Cerebellar cortex (tissue), 1 donor: ENCODE data around the gene TANC2.
"Not testable (repeated sequence)": the region's sequence is repeated elsewhere in the genome, so short reads cannot be mapped to it uniquely, and the experiment has no call there.

Experiments
- DNase-seq: peaks from one replicate; pipeline ENCODE4 v3.0.0-alpha.2; 2015; ENCODE audit warnings: low spot score

TANC2 gene

DNA sequence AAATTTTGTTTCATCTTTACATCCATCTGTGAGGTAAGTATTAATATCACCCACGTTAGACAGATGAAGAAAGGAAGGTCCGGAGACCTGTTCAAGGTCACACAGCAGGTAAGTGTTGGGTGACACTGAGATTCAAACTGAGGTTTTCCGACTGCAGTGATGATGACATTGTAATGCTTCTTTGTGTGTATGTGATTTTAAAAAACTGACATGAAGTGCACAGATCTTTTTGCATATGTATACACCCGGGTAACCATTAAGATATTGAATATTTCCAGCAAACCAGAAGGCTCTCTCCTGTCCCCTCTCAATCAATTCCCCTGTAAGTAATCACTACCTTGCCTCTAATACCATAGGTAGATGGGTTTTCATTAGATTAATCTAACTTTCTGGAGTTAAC lies 1.5 kb upstream of the TANC2 start:
- DNase-seq: peak; percentile 2

DNA sequence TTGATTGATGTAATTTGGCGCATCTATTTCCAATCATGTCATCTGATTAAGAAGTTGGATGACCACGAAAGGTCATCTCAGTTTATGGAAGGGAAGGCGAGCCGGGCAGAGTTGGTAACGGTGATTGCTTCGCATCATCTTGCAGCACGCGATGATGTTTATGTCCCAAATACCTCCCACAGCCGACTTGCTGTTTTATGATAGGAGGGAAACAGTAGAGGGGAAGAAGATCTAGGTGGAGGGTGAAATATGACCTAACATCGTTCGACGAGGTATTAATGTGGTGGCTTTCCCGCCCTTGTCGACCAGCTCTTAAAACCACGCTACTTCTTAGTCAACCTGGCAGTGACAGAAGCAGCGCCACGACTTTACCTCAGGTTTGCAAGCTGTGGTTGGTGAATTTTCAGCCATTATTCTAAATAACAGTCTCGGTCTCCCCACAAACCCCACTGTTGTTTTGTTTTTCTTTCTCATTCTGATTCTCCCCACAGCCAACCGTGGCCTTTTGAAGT lies 805 bp upstream of the TANC2 start:
- DNase-seq: peak; percentile 8

DNA sequence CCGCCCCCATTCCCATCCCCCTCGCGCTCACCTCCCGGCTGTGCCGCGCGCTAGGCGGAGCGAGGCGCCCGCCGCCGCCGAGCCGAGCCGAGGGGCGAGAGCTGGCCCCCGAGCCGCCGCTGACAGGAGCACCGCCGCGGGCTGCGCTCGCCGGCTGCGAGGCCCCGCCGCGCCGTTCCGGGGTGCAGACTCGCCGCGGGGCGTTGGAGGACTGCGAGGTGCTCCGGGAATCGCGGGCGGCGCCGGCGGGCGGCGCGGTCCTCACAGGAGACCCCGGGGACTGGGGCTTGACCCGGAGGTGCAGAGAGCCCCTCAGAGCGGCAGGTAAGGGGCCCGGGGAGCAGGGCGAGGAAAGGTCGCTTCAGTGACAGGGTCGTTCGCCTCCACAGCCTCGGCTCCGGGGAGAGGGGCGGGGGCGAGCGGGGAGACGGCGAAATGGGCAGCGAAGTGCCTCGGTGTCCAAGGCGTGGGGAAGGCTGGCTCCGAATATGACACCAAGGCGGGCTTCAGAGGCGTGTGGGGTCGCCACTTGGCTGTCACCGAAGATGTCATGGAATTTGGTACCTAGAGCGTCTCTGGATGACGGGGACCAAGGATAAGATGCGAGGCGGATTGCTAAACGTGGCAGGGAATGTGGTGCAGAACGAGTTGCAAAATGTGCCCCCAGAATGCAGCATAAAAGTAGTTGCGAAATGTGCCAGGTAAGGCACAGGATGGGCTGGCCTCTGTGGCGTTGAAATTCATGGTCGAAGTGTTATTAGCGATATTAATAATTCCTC lies 580 bp downstream of the TANC2 start:
- DNase-seq: peak; percentile 40

DNA sequence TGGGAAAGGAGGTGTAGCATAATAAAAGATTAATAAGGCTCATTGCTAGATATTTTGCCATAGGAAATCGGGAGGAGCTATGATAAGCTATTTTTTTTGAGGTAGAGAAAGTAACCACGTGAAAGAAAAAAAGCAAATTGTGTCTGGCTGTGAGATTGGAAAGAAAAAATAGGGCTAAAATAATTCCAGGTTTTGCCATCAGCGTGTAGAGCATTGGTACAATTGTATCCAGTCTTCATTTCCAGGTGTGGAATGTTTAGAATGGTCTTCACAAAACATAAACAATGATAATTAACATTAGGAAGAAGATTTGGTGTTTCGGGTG lies 1.1 kb downstream of the TANC2 start:
- peak; percentile 14 for DNase-seq

DNA sequence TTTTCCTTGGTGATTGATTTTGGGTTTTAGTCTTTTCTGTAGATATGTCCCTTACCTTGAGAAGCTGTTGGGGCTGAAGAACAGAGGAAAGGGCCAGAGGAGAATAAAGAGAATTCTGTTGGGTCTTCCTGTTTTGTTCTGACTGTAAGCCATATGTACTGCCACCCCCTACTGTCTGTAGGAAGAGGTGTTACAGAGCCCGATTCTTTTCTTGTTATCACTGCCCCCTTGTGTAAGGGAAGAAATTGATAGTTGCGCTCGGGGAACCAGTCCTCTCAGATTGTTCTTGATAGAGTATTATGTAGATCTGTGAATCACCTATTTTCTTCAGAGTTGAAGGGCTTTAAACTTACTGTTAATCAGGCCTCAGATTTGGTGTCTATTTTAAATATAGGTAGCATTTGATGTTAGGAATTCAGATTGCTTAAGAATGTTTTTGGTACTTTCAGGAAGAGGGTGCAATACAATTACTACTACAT lies 2.4 kb downstream of the TANC2 start:
- peak; percentile 73 for DNase-seq

DNA sequence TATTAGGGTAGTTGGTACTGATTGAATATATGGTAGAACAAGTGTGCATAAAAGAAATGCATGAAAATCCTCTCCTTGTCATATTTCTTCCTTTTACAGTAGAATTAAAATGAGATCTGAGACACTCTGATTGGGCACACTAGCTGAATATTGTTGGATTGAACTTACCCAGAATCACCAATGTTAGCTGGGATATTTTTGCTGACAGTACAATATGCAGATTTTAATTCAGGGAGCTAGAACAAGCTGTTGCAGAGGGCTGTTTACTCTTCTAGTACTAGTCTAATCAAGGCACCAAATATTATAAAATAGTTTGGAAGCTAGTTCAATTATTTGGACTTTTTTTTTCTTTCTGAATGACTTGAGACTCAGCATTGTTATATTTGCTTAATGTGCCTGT lies 4.6 kb downstream of the TANC2 start:
- no peak for DNase-seq

DNA sequence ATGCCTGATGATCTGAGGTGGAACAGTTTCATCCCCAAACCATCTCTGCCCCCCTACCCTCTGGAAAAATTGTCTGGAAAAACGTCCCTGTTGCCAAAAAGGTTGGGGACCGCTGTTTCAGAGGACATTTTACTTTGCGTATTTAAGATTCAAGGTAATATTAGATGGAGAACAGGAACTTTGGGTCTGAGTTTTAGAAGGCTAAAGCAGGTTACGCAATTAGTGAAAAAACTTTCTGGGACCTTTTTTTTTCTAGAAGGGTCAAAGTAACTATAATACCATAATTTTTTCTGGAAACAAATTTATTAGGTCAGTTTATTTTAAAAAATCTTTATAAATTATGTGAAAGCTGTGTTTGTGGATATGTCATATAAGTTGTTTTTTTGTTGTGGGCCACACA lies 5.8 kb downstream of the TANC2 start:
- no peak for DNase-seq

DNA sequence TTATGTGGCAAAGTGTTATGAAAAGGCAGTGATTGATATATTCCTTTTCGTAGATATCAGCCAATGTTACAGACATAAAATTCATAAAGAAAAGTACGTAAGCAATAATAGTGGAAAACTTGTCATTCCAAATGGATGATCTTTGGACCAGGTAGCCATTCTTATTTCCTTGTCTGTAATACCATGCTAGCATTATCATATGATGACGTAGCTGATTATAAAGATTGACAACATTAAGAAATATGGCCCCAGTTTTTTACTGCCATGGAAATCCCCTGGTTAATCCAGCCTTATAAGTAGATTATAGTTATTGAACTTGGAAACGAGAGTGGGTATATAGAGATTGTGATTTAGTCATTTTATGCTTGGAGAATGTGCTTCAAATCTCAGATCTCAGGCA lies 8.8 kb downstream of the TANC2 start:
- DNase-seq: no peak

DNA sequence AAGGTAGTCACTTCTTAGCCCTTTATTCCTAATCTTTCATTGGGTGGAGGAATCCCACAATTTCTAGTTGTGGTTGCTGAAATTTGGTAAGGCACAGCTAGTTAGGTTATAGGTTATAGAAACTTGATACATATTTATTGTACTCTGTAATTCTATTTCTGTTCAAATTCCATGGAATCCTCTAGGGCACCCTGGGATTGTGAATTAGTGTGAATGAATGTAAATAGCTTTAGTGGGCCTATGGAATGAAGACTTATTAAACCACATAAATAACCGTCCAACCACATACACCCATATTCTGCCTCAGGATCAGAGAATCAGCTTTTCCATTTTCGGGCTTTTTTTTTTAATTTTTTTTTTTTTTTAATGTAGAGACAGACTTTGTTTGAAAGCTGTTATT lies 9.2 kb downstream of the TANC2 start:
- DNase-seq: no peak

DNA sequence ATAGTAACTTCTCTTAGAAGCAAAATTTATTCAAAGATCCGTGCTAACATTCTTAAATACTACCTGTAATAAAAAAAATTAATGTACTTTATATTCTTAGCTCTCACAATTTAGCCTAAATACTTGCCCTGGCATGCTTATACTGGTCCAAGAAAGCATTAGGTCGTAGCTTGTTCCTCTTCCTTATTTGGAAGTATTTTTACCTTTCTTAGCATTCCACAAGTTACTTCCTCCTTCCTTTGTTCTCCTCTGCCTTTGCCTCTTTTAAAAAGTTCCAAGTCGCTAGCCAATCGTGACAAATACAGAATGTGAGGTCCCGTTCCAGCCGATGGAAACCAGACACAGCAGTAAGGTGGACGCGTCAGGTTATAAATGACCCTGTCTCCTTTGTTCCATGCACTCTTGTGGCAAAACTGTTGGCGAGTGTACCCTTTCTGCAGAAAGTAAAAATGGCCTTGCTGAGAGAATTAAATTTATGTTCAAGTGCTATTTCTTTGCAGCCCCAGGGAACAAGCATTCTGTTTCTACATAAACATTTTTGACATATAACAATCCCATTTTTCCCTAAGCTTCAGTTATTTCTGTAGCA lies 10.7 kb downstream of the TANC2 start:
- not testable (repeated sequence) for DNase-seq

DNA sequence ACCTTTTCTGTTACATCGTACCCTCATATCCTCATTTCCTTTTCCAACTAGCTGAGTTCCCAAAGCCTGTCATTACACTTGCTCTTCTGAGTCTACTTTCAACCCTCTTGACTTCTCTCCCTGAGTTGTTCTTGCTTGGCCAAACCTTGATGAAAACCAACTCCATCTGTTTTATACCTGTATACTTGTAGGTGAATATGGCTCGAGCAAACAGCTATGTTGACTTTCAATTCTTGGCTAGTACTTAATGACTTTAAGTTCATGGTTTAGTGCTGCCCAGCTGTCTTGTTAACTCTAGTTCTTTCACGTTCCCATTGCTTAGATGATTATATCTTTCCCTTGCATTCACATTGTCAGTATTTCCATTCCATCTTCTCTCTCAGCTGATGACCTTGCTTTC lies 14.8 kb downstream of the TANC2 start:
- DNase-seq: no peak

DNA sequence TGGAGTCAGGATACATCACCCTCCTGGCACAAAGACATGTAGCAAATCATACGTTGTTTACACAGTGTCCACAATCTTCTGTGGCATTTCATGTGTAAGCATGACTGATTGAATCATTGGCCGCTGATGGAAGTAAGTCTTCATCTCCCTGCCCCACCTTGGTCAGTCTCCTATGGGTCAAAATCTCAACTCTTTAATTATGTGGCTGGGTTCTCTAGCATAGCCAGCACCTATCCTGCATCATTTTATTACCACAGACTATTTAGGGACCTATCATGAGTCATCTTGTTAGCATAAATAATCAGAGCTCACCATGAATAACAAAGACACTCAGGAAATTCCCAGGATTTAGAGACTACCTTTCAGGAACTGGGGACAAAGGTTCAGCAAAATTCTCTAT lies 15.9 kb downstream of the TANC2 start:
- no peak for DNase-seq

DNA sequence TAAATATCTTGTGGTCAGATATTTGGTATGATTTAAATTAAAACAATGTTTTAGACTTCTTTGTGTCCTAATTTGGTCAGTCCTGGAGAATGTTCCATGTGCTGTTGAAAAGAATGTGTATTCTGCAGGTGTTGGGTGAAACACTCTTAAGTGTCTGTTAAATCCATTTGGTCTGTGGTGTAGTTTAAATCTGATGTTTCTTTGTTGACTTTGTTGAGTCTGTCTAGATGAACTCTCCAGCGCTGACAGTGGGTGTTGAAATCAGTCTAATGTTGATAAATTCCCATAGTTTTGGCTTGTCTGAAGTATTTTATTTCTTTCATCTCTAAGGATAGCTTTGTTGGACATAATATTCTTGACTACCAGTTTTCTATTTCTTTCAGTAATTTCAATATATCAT lies 18.8 kb downstream of the TANC2 start:
- DNase-seq: no peak

DNA sequence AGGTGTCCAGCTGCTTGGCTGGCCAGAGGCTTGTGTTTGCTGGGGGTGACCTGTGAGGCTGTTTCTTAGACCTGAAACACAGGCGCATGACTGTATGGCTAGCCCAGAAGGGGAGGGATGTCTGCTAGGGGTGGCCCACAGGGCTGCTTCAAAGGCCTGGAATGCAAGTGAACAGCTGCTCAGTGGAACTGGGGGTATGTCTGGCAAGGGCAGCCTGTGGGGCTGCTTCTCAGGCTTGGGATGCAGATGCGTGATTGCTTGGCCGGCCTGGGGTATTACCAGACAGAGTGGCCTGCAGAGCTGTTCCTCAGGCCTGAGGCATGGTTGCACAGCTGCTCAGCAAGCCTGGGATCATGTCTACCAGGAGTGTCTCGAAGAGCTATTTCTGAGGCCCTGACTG lies 20.5 kb downstream of the TANC2 start:
- no peak for DNase-seq

DNA sequence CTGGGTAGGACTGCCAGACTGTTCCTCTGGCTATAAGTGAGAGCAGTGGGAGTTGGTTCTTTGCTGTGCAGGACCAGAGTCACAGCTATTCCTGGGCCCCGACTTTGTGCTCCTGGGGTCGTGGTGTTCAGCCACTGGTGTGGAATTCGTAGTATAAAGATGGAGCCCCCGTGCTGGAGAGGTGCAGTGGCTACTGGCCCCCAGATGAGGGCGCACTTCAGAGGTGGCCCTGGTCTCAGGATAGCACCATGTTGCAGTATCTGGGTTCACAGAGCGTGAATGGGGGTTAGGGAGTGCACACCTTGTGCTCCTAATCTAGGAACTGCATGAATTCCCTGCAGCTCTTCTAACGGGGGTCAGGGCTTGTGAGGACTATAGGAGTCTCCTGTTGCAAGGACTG lies 21.1 kb downstream of the TANC2 start:
- no peak for DNase-seq

DNA sequence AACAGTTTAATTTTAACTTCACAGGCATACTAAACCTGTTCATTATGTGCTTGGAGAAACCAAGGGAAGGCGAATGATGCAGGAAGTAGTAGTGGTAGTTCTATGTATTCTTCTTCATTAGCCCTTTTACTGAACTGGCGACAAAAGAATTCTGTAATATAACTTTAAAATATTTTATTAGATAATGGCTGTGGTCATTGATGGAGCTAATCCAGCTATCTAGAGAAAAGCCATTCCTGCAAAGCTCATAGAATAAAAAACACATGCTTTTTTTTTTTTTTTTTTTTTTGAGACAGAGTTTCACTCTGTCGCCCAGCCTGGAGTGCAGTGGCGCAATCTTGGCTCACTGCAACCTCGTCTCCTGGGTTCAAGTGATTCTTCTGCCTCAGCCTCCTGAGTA lies 23.5 kb downstream of the TANC2 start:
- DNase-seq: no peak

DNA sequence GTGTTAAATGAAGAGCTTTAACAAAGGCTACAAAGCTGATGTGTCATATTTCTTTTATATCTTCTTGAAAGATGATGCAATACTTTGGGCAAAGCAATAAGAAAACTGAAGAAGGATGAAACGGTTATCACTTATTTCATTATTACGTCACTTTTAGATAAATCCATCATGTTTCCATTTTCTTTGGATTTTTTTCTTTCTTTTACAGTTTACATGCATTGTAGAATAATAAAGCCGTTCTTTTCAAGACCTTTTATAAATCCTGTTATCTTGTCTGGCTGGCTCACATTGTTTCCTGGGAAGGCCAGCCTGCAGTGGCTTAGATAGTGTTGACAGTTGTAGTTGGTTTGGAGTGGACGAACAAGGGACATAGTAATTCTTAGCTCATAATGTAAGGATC lies 28.9 kb downstream of the TANC2 start:
- no peak for DNase-seq

DNA sequence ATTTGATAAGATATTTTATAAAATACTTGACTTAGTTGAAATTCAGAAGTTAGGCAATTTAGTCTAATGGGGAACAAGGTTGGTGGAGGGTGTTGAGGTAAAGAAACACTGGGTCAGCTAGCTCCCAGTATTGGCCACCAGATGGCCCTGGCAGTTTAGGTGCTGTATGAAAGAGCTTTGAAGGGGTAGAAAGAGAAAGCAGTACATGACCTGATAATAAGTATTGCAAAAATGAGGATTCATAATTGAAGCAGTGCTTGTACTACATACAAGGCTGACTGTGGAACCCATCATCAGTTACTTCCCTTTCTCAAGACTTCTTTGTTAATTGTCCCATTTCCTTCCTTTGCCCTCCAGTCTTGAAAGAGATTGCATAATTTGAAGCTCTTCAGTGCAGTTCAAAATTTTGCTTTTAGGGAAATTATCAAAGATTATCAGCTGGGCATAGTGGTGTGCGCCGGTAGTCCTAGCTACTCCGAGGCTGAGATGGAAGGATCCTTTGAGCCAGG lies 29.4 kb downstream of the TANC2 start:
- DNase-seq: peak; percentile 16

DNA sequence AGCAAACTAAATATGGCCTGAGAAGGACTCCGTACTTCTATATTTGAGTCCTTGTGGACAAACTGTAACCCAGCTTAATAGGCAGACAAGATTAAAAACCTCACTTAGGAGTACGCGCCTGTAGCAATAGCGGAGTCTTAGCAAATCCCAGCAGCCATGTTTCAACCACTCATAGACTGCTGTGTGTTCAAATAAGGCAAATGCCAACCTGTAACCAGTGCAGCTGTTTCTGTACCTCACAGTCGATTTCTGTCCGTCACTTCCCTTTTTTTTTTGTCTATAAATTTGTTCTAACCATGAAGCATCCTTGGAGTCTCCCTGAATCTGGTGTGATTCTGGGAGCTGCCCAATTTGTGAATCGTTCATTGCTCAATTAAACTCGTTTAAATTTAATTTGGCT lies 30.2 kb downstream of the TANC2 start:
- no peak for DNase-seq

DNA sequence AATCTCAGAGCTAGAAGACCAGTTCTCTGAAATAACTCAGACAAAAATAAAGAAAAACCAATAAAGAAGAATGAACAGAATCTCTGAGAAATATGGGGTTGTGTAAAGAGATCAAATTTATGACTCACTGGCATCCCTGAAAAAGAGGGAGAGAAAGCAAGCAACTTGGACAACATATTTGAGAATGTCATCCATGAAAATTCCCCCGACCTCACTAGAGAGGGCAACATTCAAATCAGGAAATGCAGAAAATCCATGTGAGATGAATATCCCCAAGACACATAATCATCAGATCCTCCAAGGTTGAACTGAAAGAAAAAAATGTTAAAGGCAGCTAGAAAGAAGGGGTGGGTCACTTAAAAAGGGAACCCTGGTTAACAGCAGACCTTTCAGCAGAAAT lies 32.1 kb downstream of the TANC2 start:
- DNase-seq: no peak

DNA sequence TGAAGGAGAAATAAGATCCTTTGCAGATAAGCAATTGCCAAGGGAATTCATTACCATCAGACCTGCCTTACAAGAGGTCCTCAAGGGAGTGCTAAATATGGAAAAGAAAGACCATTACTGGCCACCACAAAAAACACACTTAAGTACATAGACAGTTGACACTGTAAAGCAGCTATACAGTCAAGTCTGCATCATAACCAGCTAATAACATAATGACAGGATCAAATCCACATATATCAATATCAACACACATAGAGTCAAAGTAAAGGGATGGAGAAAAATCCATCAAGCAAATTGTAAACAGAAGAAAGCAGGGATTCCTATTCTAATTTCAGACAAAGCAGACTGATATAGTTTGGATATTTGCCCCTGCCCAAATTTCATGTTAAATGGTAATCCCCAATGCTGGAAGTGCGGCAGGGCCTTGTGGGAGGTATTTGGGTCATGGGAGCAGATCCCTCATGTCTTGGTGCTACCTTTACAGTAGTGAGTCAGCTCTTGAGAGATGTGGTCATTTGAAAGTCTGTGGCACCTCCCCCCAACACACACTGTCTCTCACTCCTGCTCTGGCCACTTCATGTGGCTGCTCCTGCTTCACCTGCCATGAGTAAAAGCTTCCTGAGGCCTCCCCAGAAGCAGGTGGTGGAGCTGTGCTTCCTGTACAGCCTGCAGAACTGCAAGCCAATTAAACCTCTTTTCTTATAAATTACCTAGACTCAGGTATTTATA lies 32.8 kb downstream of the TANC2 start:
- no peak for DNase-seq

DNA sequence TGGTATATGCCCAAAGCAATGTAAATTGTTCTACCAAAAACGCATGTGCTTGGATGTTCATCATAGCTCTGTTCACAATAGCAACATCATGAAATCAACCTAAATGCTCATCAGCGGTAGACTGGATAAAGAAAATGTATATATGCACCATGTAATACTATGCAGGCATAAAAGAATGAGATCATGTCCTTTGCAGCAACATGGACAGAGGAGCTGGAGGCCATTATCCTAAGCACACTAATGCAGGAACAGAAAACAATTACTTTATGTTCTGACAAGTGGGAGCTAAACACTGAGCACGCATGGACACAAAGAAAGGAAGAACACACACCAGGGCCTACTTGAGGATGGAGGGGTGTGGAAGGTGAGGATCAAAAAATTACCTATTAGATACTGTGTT lies 33.7 kb downstream of the TANC2 start:
- DNase-seq: no peak
